Activated CD4-positive, alpha-beta T cell treated with anti-CD3 and anti-CD28 coated beads, Interleukin-10, Interleukin-2, amounts not matched to agents 100 ng/mL and 50 ng/mL, durations not matched to agents 16 hours and 8 hours (primary cell): ENCODE measurements around the gene FLAD1.
A peak's percentile ranks its signal among the peaks of the same experiment; 100 is the strongest.
"Not testable (repeated sequence)": the region's sequence is repeated elsewhere in the genome, so short reads cannot be mapped to it uniquely, and the experiment has no call there.

Source experiments
- DNase-seq: peaks from one replicate; pipeline ENCODE4 v3.0.0-alpha.2; 2020

Gene FLAD1

DNA sequence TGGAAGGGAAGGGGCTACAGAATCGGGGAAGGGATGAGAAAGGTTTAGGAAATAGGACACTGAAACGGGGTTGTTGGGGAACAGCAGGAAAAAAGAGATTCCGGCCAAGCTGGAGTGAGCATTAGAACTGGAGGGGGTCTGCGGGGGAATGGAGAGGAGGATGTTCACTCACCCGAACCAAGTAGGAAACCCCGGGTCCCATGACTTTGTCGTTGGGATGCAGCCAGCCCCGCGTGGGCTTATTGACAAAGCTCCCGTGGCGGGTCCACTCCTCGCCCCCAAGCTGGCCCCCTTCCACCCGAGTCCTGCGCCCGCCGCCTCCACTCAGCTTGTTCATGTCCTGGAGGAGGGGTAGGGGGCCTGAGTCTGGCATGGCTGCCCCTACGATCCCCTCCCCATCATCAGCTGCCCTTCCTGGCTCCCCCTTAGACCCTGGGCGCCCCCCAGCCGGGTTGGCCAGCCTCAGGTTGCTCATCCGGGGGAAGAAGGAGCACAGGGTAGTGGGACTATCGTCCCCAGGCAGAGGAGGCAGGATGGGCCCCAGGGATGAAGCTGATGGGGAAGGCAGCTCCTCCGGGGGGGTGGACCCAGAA, 13.2 kb upstream of the FLAD1 start:
- DNase-seq = no peak

DNA sequence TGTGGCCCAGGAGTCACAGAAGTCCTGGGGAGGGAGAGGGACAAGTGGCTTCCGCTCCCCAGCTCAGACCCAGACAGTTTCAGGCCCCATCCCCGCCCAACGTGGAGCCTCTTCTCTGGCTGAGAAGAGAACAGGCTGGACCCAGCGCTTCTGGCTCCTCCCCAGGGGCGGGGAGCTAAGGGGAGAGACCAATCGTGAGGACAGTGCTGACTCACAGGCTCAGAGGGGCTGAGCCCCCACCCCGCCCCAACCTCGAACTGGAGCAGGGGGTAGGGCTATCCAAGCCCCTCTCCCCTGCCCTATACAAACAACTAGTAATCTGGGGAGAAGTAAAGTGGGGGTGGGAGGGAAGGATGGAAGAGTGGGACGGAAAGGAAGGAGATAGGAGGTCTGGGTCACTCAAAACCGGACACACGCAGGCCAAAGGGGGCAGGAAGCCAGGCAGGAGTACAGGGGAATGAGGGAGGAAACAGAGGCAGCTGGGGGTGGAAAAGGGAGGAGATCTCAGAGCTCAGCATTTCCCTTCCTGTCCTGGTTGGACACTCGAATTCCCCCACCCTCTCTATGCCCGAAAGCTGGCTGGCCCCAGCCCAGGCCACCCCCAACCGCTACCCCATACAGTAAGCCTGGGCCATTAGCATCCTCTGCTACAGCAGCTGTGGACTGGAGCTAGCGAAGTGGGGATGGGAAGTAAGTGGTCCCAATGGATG, 12.4 kb upstream of the FLAD1 start, which contains the start of gene SHC1:
Gene SHC1, minus strand, starts transcription at position 117 of the 710 bp plus-strand sequence. CDS start 221 bp downstream, outside the sequence.
- DNase-seq = peak; percentile 63

DNA sequence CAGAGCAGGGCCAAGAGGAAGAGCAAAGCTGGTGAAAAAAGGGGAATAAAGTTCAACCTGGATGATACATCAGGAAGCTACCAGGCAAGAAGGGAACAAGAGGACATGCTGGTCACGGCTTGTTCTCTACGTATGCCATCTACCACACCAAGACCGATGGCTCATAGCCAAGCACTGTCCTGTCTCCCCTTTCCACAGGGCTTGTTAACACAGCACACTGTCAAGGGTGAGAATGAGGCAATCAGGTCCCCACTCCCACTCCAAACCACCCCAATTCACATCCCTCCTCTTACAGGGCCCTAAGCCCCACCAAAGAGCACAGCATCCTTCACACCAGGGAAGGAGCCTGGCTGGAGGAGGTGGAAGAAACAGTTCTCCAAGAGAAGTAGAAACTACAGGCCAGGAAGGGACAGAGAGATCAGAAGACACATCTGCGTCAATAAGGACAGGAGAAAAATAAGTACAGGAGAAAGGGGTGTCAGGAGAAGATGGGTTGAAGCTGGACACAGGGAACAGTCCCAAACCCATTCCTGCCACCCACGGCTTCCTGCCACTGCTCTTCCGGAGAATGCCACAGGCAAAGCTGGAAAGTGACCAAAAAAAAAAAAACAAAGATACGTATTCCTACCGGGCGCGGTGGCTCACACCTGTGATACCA, 11.7 kb upstream of the FLAD1 start:
- no peak for DNase-seq

DNA sequence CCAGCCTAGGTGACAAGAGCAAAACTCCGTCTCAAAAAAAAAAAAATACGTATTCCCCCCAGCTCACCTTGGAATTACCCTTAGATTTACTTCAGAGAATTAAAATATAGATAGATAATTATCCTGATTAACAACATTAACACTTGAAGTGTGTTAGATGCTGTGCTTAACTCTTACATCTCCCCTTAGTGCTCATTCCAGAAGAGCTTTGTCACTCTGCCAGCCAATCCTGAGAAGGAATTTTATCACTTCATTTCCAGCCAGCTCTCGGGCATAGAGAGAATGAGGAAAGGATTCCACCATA, 11.0 kb upstream of the FLAD1 start:
- DNase-seq = no peak

DNA sequence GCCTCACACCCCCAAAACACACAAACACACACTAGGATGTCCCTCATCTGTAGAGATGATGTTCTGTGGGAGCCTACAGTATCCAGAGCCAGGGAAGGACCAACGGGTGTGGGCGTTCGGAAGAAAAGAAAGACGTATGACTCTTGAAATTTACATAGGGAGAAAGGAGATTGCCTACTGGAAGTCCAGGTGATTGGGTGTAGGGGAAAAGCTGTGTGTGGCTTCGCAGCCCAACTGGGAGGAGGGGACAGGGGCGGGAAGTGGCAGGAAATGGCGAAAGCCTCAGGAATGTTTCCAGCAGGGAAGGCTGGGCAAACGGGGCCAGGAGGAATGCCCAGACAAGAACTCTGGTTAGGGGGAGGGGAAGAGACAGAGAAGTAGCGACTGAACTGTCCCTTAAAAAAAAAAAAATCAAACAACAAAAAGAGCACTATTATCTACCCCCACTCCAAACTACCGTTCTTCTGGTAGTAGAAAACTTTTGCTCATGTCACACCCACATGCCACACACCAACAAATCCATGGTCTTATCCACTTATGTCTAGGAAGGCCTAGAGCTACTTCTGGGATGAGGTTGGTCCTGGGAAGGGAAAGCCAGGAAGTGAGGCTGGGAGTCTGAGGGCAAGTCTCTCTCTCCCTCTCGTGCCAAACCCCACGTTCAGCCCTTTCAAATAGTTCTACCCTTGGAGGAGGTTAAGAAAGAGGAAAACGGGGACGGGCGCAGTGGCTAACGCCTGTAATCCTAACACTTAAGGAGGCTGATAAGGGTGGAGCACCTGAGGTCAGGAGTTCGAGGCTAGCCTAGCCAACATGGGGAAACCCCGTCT, 10.4 kb upstream of the FLAD1 start:
- DNase-seq = no peak

DNA sequence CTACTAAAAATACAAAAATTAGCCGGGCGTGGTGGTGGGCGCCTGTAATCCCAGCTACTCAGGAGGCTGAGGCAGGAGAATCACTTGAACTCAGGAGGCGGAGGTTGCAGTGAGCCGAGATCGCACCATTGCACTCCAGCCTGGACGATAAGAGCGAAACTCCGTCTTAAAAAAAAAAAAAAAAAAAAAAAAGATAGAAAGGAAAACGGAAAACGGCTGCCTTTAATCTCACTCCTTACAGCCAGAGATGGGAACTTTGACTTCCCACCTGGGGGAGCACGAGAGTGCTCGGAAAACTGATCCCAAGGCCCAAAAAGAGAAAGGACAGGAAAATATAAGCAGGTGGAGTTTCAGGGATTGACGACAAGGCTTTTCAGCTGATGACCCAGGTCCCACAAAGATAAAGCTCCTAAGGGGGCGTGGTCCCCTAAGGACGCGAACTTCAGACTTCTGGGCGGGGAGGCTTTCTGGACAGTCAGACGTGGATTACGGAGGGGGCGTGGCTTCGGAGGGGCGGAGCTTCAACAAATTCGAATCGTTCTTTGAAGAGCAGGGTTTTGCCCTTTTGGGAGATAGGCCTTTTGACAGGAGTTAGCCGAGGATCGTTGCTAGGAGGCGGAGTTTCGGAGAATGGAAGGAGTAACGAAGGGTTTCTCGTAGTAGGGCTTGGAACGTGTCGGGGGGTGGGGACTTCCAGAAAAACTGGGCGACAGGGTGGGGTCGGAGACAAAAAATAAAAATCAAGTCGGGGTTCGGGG, 9.6 kb upstream of the FLAD1 start:
- DNase-seq = peak; percentile 96

DNA sequence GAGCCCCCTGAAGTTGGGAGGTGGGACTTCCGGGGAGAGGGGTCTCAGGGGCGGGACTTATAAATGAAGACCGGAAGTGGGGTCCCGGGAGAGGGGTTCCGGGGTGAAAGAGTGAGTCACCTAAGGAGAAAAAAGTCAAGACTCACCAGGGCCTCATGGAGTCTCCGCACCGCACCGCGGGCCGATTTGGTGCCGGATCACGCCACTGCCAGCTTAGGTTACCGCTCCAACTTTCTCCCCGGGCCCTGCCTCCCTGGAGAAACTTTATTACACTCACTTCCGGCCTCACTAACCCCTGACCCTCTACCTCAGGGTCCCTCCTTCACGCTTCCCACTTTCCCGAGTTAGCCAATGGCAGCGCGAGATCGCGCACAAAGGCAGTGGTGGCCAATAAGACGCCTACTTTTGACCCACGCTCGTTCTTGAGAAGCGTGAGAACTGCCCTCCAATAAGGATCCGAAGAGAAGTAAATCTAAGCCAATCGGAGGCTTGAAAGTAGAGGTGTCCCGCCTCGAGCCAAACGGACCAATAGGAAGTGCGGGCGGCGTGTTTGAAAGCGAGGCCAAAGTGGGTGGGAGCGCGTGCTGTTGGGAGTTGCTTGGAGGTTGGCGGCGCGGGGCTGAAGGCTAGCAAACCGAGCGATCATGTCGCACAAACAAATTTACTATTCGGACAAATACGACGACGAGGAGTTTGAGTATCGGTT, 8.9 kb upstream of the FLAD1 start, which contains the start of gene CKS1B:
Gene CKS1B, plus strand, starts transcription at position 580 of the 706 bp plus-strand sequence. Its CDS starts 65 bp downstream, at position 645.
- DNase-seq = peak; percentile 99

DNA sequence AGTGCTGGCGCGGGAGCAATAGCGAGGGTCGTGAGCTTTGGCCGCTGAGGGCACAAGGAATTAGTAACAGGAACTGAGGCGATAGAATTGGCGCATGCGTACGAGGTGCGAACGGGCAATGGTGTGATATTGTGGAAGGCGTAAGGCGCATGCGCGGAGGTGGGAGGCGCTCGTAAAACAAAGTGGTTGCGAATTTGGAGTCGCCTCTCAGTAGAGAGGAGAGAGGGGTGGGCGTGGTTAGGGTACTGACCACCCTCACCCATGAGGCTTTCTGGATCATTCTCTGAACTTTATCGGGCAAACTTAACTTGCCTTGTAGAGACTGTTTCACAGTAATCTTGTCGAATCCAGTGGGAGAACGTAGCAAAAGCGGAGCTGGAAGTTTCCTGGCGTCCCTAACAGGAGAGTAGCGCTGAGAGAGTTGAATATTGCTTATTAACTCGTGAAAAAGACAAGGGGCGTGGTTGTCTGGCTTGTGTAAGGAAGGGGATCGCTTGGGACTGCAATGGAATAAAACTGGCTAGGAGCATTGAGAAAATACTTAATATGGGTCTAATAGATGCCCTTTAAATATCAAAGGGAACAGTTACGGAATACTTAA, 8.2 kb upstream of the FLAD1 start:
- DNase-seq = peak; percentile 97

DNA sequence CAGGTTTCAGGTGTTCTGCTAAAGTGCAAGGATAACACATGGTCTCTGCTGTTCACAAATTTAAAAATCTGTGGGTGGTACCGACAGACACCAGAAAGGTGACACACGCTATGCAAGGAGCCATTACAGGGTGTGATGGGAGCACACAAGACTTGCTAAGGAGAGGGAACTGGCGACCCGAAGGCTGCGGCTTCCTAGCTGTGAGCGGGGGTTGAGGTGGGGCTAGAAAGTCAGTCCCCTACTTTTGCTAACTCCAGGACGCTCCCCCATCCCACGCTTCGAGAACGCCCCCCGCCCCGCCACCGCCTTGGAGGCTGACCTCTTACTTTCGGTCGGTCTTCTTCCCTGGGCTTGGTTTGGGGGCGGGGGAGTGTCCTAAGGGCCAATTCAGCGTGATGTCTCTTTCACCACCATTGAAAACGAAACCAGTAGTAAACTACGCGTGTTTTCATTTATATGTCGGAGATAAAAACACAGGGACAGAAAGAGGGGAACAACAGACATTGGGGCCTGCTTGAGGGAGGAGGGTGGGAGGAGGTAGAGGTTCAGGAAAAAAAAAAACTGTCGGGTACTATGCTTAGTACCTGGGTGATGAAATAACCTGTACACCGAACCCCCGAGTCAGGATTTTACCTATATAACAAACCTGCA, 7.6 kb upstream of the FLAD1 start:
- DNase-seq = peak; percentile 75

DNA sequence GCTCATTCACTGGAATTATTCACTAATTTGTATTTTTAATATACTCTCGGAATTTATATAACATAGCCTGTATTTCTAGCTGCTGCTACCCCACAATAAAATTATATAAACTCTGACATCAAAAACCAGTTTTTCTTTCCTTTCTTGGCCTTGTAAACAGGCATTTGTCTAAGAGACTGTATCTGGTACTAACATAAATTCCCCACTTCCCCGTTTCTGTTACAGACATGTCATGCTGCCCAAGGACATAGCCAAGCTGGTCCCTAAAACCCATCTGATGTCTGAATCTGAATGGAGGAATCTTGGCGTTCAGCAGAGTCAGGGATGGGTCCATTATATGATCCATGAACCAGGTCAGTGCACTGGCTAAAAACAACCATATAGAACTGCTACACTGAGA, 5.4 kb upstream of the FLAD1 start:
- not testable (repeated sequence) for DNase-seq

DNA sequence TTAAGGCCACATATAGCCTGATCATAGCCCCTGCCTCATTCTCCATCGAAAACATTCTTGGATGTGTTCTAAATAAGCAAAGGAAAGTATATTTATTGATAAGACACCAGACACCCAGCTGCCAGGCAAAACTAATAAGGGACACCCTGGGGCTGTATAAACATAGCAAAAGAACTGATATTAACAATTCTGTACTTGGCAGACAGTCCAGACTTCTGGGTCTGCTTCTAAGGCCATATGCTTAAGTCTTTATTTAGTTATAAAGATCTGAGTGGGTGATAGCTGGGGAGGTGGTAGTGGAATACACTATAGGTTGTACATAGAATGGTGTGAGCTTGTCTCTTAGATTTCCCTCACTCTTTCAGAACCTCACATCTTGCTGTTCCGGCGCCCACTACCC, 4.8 kb upstream of the FLAD1 start:
- DNase-seq = no peak

DNA sequence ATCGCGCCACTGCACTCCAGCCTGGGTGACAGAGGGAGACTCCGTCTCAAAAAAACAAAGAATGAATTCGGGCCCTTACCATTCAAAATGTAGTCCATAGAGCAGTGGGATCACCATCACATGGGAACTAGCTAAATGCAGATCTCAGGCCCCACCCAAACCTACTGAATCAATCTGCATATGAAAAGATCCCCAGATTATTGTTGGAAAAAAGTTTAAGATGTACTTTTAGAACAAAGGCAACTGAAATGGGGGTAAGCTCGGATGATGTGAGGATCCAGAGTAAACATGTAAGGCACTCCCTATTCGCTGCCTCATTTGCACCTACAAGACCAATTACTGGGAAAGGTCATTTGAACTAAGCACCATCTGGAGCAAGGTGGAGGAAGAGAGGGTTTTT, 803 bp upstream of the FLAD1 start:
- DNase-seq = no peak

DNA sequence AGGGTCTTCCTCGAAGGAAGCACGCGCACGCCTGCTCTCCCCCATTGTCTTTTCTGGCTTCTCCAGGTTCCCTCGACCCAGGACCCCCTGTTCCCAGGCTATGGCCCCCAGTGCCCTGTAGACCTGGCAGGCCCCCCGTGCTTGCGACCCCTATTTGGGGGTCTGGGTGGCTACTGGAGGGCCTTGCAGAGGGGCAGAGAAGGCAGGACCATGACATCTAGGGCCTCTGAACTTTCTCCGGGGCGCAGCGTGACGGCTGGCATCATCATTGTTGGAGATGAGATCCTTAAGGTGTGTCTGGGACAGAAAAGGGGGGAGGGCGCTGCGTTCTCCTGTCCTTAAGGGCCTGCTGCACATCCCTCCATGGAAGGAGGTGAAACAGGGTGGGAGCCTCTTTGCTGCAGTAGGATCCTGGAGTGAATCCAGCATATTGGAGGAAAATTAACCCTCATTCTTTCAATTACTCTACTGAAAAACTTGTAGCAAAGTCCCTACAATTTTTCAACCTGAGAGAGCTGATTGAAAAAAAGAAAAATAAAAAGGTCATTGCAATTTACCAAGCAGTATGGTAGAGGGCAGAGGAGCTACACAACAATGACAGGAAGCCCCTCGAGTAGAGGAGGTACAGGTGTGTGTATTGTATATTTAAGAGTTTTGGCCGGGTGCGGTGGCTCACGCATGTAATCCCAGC, 777 bp downstream of the FLAD1 start:
- DNase-seq = no peak

DNA sequence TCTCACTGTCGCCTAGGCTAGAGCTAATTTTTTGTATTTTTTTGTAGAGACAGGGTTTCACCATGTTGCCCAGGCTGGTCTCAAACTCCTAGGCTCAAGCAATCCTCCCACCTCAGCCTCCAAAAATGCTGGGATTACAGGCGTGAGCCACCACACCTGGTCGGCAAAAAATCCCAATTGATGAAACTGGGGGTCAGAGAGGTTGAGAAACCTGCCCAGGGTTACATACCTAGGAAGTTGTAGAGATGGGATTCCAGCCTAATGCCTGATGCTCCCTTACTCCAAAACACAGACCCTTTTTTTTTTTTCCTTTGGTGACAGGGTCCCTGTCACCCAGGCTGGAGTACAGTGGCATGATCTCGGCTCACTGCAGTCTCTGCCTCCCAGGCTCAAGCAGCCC, 3.6 kb downstream of the FLAD1 start:
- not testable (repeated sequence) for DNase-seq

DNA sequence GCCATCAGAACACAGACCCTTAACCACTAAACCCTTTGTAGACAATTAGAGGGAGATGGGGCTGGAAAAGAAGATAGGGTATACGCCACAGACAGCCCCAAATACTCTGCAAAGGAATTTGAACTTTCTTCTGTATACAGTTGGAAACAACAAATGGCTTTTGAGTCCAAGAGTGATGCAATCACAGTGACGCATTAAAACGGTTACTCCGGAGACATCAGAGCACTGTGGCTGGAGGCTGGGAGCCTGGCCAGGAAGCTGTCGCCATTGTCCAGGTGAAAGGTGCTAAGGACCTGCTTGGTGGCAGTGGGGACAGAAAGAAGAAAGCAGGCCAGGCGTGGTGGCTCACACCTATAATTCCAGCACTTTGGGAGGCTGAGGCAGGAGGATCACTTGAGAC, 4.2 kb downstream of the FLAD1 start:
- no peak for DNase-seq

DNA sequence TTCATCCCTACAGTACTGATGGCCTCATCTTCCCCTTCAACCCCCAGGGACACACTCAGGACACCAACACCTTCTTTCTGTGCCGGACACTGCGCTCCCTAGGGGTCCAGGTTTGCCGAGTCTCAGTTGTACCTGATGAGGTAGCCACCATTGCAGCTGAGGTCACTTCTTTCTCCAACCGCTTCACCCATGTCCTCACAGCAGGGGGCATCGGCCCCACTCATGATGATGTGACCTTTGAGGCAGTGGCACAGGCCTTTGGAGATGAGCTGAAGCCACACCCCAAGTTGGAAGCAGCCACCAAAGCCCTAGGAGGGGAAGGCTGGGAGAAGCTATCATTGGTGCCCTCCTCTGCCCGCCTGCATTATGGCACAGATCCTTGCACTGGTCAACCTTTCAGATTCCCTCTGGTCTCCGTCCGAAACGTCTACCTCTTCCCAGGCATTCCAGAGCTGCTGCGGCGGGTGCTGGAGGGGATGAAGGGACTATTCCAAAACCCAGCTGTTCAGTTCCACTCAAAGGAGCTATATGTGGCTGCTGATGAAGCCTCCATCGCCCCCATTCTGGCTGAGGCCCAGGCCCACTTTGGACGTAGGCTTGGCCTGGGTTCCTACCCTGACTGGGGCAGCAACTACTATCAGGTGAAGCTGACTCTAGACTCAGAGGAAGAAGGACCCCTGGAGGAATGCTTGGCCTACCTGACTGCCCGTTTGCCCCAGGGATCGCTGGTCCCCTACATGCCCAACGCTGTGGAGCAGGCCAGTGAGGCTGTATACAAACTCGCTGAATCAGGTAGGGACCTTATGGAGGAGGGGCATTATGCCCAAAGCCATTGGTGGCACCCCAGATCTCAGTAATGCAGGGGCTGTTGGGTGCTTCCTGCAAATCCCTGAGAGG, 5.2 kb downstream of the FLAD1 start:
- DNase-seq = no peak

DNA sequence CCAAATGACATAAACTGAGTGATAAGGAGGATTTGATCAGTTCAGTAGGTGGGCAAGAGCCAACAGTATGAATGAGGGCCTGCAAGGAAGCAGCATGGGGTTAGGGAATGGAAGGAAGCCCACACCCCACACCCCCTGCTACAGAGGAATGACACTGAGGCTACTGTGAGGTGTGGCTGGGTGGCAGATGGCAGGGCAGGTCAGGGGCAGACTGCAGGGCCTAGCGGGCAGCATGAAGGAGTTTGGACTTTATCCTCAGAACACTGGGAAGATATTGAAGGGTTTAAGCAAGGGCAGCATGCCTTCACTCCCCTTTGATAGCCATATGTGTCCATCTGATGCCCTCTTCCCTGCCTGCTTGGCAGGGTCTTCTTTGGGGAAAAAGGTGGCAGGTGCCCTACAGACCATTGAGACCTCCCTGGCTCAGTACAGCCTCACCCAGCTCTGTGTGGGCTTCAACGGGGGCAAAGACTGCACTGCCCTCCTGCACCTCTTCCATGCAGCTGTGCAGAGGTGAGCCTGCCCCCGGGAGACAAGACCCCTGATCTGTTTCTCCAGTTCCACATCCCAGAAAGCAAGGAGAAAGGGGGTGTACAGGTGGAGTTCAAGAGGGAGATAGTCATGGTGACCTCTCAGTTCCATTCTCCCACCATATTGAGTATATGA, 6.2 kb downstream of the FLAD1 start:
- no peak for DNase-seq

DNA sequence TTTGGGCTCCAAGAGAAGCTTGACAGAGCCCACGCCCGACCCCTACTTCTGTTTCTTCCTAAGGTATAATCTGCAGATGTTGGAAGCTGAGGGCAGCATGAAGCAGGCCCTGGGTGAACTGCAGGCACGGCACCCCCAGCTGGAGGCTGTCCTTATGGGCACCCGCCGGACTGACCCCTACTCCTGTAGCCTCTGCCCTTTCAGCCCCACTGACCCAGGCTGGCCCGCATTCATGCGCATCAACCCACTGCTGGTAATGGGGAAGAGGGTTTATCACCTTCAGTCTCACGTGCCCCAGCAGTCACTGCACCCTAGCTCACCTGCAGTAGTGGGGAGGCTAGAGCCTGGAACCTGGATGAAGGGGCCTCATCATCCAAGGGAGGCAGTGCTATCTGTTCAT, 7.1 kb downstream of the FLAD1 start:
- no peak for DNase-seq
